Common myeloid progenitor, CD34-positive (primary cell): Measurements from ENCODE around the gene PIGU.
A peak's percentile ranks its signal among the peaks of the same experiment; 100 is the strongest.

Experiments
- CTCF ChIA-PET: fragments of 350-600 bp; sonication (Branson Sonifier 250); formaldehyde crosslinking; loops from one replicate; lab custom pipeline; 2021; ENCODE audit warnings: antibody characterized with exemption; lab: Charles Lee
- POLR2A ChIA-PET: fragments of 350-600 bp; sonication (Branson Sonifier 250); formaldehyde crosslinking; loops from one replicate; lab custom pipeline; 2021; ENCODE audit warnings: antibody characterized with exemption; lab: Charles Lee
- DNase-seq, 3 donors: peaks; one replicate each; pipeline versions ENCODE4 v3.0.0 to v3.0.0-alpha.2; 2013
- H3K27ac ChIP-seq, 2 experiments: 1 replicate in 1 of 2; 2 replicates in 1 of 2; pipeline ENCODE4 v1.7.0; 2013; ENCODE audit warnings: inconsistent platforms in 2 of 2, low read length in 2 of 2, mild to moderate bottlenecking in 2 of 2, low read depth in 1 of 2, moderate library complexity in 1 of 2; ENCODE audit not compliant: severe bottlenecking in 2 of 2, insufficient read depth in 1 of 2, poor library complexity in 1 of 2
- H3K27me3 ChIP-seq, 5 experiments: replicated peaks in 2 of 5; 1 replicate in 3 of 5; 2 replicates in 2 of 5; pipeline versions ENCODE4 v1.6.1 to v1.7.0; 2013; ENCODE audit warnings: low read length in 4 of 5, mild to moderate bottlenecking in 2 of 5, moderate library complexity in 2 of 5, inconsistent platforms in 1 of 5; ENCODE audit not compliant: insufficient read depth in 5 of 5, control insufficient read depth in 4 of 5
- H3K36me3 ChIP-seq, 4 experiments: 1 replicate in 2 of 4; 2 replicates in 2 of 4; pipeline versions ENCODE4 v1.6.1 to v1.7.0; 2013; ENCODE audit warnings: low read length in 3 of 4, control low read depth in 1 of 4, mild to moderate bottlenecking in 1 of 4; ENCODE audit not compliant: control insufficient read depth in 4 of 4, insufficient read depth in 4 of 4
- H3K4me1 ChIP-seq, 4 experiments: 1 replicate in 3 of 4; 2 replicates in 1 of 4; pipeline versions ENCODE4 v1.6.1 to v1.7.1; 2013; ENCODE audit warnings: low read length in 3 of 4, mild to moderate bottlenecking in 3 of 4, control low read depth in 1 of 4, inconsistent platforms in 1 of 4, moderate library complexity in 1 of 4; ENCODE audit not compliant: control insufficient read depth in 4 of 4, insufficient read depth in 4 of 4; ENCODE audit errors: control extremely low read depth in 1 of 4
- H3K4me3 ChIP-seq, 7 experiments: 1 replicate in 4 of 7; 2 replicates in 3 of 7; pipeline versions ENCODE4 v1.5.1 to v1.7.0; 2013; ENCODE audit warnings: mild to moderate bottlenecking in 7 of 7, low read length in 6 of 7, moderate library complexity in 6 of 7, inconsistent platforms in 2 of 7, low read depth in 2 of 7, control low read depth in 1 of 7; ENCODE audit not compliant: insufficient read depth in 4 of 7, control insufficient read depth in 1 of 7; ENCODE audit errors: extremely low read depth in 1 of 7
- H3K9me3 ChIP-seq, 5 experiments: 1 replicate in 4 of 5; 2 replicates in 1 of 5; pipeline versions ENCODE4 v1.6.1 to v1.7.1; 2013; ENCODE audit warnings: low read length in 4 of 5, mild to moderate bottlenecking in 2 of 5, inconsistent platforms in 1 of 5, low read depth in 1 of 5, moderate library complexity in 1 of 5; ENCODE audit not compliant: control insufficient read depth in 4 of 5, insufficient read depth in 2 of 5; ENCODE audit errors: control extremely low read depth in 1 of 5
- WGBS: methylation state at CpG from one replicate; pipeline ENCODE4 v1.1.5; 2013; ENCODE audit not compliant: insufficient coverage; 5-methylcytosine and 5-hydroxymethylcytosine counted together

Gene PIGU

DNA sequence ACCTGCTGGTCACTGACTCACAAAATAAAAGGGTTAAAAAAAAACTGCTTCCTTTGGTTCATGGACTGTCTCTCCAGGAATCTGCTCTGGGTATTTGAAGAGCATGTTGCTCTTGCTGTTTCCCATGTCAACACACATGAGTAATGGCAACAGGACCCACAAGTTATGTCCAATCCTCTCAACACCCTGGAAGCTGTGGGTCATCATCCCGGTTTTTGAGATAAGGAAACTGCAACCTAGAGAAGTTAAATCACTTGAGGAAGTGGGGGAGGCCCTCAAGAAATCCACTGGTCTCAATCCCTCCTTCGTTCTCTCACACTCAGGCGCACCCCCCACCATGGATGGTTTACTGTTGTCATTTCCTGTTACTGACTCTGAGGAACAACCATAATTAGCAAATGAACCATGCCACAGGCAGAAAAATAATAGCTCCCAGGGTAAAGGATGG, 106.0 kb downstream of the PIGU start:
- H3K27ac ChIP-seq = no peak overlapping the region
- H3K4me1 ChIP-seq = peaks cover 3 to 13% (median 9%) of the 10 kb centered on the region in 4 experiments
- CTCF ChIA-PET = interaction anchor here (0.8 to 1.7 kb wide), 5 partner anchors 8 to 137 kb away, joined by 3 to 6 read pairs (median 5); no protein-coding TSS in a partner anchor
- DNase-seq = peak in 2 of 3 donors; percentile 65 to 70
- H3K27me3 ChIP-seq = no peaks in the 10 kb centered on the region
- no peaks in the 10 kb centered on the region for H3K9me3 ChIP-seq
- POLR2A ChIA-PET = interaction anchor here (0.5 kb wide), 1 partner anchor 106 kb away, joined by 3 read pairs; the partner anchor contains the start of gene PIGU
- H3K36me3 ChIP-seq = peaks cover 0 to 28% (median 19%) of the 10 kb centered on the region in 4 experiments
- H3K4me3 ChIP-seq = no peak overlapping the region
- 28% methylated on average over 2 of the region's 3 CpGs for WGBS

DNA sequence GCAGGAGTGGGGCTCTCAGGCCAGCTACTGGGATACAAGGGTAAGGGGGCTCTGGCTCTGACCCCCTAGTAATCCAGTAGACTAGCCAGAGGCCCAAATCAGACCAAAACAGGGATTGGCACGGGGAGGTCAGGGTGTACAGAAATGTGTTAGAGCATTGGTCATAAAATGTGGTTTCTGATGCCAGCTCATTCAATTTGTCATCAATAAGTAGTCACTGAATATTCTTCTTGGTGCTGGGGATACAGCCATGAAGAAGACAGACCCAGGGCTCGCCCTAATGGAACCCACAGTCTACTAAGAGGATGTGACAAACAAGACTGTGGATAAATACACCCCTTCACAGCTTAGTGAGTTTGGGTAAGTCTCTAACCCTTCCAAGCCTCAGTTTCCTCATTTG, 107.3 kb downstream of the PIGU start:
- Histone ChIP-seq H3K4me3 (no peak overlapping the region), H3K27ac (no peak overlapping the region), H3K36me3 (peaks cover 0 to 27% (median 21%) of the 10 kb centered on the region in 4 experiments), H3K9me3 (no peaks in the 10 kb centered on the region), H3K4me1 (peaks cover 3 to 13% (median 9%) of the 10 kb centered on the region in 4 experiments), H3K27me3 (no peaks in the 10 kb centered on the region)
- POLR2A ChIA-PET = no interaction called here
- 100% methylated on average over 1 of the region's 2 CpGs for WGBS
- CTCF ChIA-PET = interaction anchor here (0.6 to 2.0 kb wide), 4 partner anchors 10 to 1460 kb away, joined by 3 to 4 read pairs (median 3); no protein-coding TSS in a partner anchor
- DNase-seq = no peak

DNA sequence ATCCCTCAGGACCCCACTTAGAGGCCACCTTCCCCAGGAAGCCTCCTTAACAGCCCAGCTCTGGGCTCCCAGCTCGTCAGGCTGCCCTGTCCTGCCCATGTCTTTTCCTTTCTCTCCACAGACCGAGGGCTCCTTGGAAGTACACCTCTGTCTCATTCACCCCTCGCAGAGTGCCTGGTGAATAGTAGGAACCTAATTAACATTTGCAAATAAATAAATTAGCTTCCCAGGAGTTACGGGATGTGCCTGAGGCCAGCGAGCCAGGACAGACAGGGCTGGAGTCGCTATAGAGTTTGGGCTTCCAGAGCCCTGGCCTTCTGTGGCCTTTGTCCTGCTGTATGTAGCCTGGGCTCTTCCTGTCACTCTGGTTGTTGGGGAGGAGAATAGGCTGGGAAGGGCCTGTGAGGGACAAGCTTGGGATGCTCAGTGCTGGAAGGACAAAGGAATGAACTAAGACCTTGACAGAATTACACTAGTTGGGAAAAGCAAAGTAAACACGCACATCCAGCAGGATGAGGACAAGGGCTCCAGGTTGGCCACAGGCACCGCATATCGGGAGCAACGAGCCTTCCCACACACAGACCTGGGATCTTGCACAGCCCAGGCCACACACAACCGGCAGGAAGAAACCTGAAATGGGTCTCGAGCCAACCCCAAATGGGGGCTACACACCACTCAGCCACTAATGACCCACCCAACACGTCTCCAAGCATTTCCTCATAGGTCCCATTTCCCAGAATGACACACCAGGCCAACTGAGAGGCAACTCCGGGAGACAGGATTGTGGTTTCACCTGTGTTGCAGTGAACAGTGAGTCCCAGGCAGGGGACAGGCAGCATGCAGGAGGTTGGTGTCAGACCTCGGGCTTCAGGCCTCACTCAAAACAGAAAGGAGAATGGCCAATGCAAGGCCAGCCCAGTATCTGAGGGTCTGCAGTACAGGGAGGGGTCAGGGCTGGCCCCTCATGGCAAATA, 108.7 kb downstream of the PIGU start:
- WGBS = 99% methylated on average over 11 of the region's 15 CpGs
- Histone ChIP-seq H3K4me1 (peaks cover 3 to 13% (median 9%) of the 10 kb centered on the region in 4 experiments), H3K27me3 (no peaks in the 10 kb centered on the region), H3K36me3 (peaks cover 0 to 15% (median 13%) of the 10 kb centered on the region in 4 experiments), H3K4me3 (no peak overlapping the region), H3K27ac (no peak overlapping the region), H3K9me3 (no peaks in the 10 kb centered on the region)
- DNase-seq = no peak
- ChIA-PET POLR2A (interaction anchor here (1.6 kb wide), 1 partner anchor 9 kb away, joined by 7 read pairs; the partner anchor contains the start of gene MAP1LC3A), CTCF (interaction anchor here (0.8 to 2.0 kb wide), 3 partner anchors 9 to 140 kb away, joined by 3 to 4 read pairs (median 4); partner anchors contain the start of gene MAP1LC3A)

DNA sequence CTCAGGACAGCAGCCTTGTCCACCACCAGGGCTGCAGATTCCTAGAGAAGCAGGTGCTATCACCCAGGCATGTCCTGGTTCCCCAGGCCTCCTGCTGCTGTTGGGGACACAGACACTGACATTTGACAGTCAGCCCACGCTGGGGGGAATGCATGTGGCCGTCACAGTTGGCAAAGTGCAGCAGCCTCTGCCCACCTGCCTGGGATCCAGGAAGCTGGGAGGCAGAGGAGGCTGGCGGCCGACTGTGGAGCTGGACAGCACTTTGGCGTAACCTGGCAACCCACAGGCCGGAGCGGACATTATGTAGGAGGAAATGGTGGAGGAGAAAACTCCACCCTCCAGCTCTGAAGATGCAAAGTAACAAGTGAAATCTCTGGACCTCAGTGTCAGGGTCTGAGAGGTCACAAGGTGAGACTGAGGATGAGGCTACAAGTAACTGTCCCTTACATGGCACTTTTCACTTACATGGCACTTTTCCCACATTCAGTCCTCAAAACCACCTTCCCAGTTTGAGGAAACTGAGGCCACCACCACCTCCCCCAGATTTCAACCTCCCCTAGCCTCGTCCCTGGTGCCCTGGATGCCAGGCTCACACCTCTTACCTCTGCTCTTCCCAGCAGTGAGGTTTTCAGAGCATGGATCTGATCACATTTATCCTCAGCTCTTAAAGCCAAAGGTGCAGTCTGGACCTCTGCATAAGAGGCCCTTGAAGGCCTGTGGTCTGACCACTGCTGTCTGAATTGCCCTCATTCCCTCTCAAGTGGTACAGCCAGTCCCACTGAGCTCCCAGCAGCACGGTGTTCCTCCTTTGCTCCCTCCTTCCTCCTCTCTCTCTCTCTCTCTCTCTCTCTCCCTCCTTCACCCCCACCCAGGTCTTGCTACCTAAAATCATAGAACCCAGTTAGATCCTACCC, 109.7 kb downstream of the PIGU start:
- Histone ChIP-seq H3K27ac (no peak overlapping the region), H3K36me3 (peaks cover 0 to 16% (median 12%) of the 10 kb centered on the region in 4 experiments), H3K9me3 (no peaks in the 10 kb centered on the region), H3K4me3 (no peak overlapping the region), H3K4me1 (peaks cover 3 to 13% (median 9%) of the 10 kb centered on the region in 4 experiments), H3K27me3 (no peaks in the 10 kb centered on the region)
- 100% methylated on average over 3 of the region's 9 CpGs for WGBS
- DNase-seq = no peak
- CTCF ChIA-PET = interaction anchor here (0.8 to 1.3 kb wide), 4 partner anchors 8 to 147 kb away, joined by 3 to 4 read pairs (median 3); partner anchors contain the start of gene MAP1LC3A
- POLR2A ChIA-PET = interaction anchor here (1.6 kb wide), 1 partner anchor 8 kb away, joined by 7 read pairs; the partner anchor contains the start of gene MAP1LC3A

DNA sequence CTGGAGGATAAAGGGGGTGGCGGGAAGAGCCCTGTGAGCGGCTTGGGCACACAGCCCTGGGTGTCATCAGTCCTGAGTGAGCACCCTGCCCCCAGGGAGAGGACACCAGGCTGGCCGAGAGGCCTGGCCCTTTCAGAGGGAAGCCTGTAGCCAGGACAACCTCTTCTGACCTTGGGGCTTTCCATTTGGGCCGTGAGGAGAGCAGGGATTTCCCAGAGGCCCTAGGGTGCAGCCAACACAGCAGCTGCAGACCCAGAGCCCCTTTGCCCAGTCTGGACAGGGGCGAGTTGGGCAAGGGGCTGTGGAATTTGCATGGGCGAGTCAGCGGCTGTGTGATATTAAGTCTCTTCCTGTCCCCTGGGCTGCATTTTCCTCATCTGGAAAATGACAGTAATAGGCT, 112.1 kb downstream of the PIGU start:
- Histone ChIP-seq H3K4me3 (no peak overlapping the region), H3K27ac (no peak overlapping the region), H3K36me3 (peaks cover 0 to 16% (median 8%) of the 10 kb centered on the region in 4 experiments), H3K4me1 (no peaks in the 10 kb centered on the region), H3K9me3 (no peaks in the 10 kb centered on the region), H3K27me3 (no peaks in the 10 kb centered on the region)
- ChIA-PET CTCF (interaction anchor here (3.2 kb wide), 1 partner anchor 9 kb away, joined by 17 read pairs; no protein-coding TSS in a partner anchor), POLR2A (no interaction called here)
- DNase-seq = no peak
- 98% methylated on average over 5 of the region's 7 CpGs for WGBS

DNA sequence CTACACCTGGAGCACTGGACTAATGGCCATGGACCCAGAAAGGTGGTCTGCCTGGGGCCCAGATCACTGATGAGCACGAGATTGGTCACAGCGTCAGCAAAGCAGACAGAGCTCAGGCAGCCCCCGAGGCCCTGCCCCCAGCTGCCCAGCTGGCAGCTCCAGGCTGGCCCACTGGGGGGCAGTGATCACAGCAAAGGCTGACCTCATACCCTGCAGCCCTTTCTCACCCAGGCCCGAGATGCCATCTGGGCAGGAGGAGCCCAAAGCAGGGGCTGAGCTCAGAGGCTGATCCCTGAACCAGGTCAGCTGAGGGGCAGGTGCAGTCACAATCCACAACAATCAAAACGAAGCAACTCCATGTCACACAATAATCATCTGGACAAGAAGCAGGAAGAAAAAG, 114.3 kb downstream of the PIGU start:
- H3K4me1 ChIP-seq = peaks cover 3 to 7% (median 6%) of the 10 kb centered on the region in 4 experiments
- no peaks in the 10 kb centered on the region for H3K27me3 ChIP-seq
- ChIA-PET CTCF (interaction anchor here (0.6 to 3.2 kb wide), 18 partner anchors 8 to 210 kb away, joined by 3 to 17 read pairs (median 4); partner anchors contain the start of gene TP53INP2), POLR2A (interaction anchor here (0.7 kb wide), 3 partner anchors 16 to 113 kb away, joined by 4 to 6 read pairs (median 4); no protein-coding TSS in a partner anchor)
- DNase-seq = peak; percentile 43 to 61 (median 61)
- no peak overlapping the region for H3K27ac ChIP-seq
- 93% methylated on average over 2 of the region's 5 CpGs for WGBS
- H3K9me3 ChIP-seq = no peaks in the 10 kb centered on the region
- peaks cover 0 to 11% (median 2%) of the 10 kb centered on the region in 4 experiments for H3K36me3 ChIP-seq
- H3K4me3 ChIP-seq = no peak overlapping the region
